ENCODE results near the gene HPD.
"Not testable (repeated sequence)": the region's sequence is repeated elsewhere in the genome, so short reads cannot be mapped to it uniquely, and the experiment has no call there.

HPD gene

DNA sequence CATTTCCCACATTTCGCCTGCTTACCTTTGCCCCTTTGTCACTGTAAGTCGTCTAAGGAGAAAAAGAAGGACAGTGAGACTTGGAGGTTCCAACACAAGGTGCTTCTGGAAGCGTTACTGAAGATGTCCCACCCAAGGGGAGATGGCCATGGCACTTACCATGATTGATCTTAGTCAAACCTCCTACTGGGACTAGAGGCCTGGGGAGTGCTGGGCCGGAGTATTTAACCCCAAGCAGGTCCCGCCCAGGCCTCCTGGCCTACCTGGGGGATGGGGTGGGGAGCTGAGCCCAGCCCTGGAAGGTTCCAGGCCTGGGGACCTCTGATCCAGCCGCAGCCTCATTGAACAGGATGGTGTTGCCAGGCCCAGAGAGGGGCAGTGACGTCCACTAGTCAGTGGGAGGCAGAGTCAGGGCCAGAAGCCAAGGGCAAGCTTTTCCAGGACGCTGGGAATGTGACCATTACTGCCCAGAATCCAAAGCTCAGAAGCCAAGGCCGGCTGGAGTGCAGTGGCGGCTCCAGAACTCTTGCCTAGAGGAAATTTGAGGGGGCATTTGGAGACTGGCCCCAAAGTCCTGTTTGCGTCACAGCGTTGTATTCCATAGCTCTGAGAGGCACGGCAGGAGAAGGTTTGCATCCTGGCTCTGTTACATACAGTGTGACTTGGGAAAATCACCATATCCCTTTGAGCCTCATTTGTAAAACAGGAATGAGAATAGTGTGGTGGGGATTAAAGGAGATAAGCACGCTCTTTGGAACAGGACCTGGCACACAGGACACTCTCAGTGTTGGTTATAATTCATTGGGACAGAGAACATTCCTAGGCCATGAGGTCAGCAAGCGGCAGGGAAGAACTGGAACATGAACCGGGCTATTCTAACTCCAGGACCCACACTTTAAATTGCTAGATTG is at the start of gene HPD:
TSS of gene HPD (minus strand) at position 198 of the 911 bp plus-strand sequence. CDS start at position 162, 36 bp downstream.
- peak; percentile 31 to 36 for DNase-seq (ENCODE audit: low read depth in 2 of 2)

DNA sequence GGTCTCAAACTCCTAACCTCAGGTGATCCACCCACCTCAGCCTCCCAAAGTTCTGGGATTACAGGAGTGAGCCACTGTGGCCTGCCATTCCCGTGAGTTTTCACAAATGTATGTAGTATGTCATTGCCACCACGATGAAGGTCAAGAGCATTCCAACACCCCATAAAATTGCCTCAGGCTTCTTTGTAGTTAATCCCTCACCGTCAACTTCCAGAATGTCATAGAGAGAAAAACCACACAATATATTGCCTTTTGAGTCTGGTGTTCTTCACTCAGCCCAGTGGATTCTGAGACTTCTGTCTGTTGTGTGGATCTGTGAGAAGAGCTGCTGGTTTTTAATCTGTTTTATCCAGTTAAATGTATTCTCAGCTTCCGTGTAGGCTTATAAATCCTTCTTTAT is 47.1 kb upstream of the HPD start:
- no peak for DNase-seq (ENCODE audit: low read depth in 2 of 2)

DNA sequence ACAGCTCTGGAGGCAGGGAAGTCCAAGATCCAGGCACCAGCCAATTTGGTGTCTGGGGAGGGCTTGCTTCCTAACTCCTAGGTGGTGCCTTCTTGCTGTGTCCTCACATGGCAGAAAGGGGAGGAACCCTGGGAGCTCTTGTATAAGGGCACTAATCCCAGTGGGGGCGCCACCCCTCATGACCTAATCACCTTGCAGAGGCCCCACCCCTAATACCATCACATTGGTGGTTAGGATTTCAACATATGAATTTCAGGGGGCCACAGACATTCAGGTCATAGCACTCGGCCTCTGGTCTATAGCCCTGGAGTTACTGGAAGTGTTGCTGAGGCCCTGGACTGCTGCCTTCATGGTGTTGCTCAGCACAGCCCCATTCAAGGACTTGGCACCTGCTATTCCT is 44.5 kb upstream of the HPD start:
- no peak for DNase-seq (ENCODE audit: low read depth in 2 of 2)

DNA sequence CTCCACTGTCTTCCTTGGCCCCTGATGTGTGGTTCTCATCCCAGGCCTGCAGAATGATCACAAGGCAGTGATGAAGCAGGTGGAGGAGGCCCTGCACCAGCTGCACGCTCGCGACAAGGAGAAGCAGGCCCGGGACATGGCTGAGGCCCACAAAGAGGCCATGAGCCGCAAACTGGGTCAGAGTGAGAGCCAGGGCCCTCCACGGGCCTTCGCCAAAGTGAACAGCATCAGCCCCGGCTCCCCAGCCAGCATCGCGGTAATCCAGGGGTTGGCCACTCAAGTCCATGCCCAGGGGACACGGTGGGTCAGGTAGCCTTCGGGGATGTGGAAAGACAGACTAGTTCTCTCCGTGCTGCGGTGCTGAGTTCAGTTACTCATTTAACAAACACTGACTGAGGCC is 40.9 kb upstream of the HPD start:
- DNase-seq (ENCODE audit: low read depth in 2 of 2): no peak

DNA sequence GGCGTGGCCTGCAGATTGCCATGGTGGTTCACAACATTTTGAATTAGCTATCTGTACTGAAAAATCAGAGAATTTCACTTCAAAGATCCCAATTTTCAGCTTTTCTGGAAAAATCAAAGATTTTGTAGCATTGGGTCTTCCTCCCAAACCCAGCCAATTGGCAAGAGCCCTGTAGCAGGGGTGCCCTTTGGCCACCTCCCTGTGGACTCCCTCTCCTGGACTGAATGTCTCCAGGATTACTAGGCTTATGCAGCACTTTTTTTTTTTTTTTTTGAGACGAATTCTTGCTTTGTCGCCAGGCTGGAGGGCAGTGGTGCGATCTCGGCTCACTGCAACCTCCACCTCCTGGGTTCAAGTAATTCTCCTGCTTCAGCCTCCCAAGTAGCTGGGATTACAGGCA is 39.6 kb upstream of the HPD start:
- no peak for DNase-seq (ENCODE audit: low read depth in 2 of 2)

DNA sequence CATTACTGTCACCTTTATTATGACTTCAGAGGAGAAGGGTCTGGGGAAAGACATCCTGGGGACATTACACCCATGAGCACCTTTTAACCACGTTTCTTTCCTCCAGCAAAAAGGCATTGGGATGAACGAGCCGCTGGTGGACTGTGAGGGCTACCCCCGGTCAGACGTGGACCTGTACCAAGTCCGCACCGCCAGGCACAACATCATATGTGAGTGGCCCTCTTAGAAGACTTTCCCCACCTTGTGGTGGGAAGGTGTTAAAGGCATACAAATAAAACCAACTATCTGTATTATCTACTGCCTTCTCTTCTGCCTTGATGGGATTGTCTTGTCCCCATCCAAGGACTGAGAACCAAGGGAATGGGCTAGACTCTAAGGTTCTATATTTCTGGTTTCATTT is 36.0 kb upstream of the HPD start:
- no peak for DNase-seq (ENCODE audit: low read depth in 2 of 2)

DNA sequence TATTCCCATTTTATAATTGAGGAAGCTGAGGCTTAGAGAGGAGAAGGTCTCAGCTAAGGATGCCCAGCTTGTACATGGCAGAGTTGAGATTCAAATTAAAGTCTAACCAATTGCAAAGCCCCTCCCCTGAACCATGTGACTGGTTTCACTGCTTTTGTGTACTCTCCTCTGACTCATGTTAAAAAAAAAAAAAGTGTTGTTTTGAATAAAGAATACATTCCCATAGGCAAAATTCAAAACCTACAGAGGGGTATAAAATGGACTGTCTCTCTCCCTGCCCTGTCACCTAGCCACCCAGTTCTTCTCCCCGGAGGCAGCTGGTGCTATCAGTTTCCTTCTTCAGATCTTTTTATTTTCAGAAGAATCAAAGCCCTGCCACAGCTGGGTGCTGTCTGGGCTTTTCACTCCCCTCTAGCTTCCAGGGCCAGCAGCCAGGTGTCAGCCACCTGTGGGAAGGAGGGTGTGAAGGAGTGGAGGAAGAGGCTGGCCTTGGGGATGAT is 35.4 kb upstream of the HPD start:
- no peak for DNase-seq (ENCODE audit: low read depth in 2 of 2)

DNA sequence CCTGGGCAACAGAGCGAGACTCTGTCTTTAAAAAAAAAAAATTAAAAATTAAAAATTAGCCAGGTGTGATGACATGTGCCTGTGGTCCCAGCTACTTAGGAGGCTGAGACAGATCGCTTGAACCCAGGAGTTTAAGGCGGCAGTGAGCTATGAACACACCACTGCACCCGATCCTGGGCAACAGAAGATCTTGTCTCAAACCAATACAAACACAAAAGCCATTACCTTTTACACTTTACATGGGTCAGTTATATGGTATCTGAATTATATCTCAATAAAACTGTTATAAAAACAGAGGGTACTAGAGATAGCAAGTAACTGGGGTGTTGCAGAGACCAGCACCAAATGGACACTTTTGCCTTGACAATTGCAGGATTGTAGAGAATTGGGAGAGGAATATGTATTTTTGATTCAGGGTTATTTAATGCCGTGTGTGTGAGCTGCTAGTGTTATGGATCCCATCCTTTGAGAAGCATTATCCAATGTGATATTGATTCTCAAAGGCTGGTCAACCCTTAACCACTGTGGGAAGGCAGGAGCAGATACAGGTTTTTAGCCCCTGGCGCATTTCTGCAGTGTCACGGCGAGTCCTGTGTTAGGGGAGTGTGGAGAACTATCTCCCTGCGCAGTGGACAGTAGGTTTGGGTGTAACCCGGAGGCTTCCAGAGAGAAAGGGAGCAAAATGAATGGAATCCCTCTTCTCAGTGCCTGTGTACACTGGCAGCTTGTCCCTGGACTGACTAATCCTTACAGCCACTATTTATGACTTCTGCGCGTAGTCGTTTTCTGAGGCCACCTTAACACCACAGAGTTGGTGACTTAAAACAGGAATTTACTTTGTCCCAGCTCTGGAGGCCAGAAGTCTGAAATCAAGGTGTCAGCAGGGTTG is 34.3 kb upstream of the HPD start:
- no peak for DNase-seq (ENCODE audit: low read depth in 2 of 2)

DNA sequence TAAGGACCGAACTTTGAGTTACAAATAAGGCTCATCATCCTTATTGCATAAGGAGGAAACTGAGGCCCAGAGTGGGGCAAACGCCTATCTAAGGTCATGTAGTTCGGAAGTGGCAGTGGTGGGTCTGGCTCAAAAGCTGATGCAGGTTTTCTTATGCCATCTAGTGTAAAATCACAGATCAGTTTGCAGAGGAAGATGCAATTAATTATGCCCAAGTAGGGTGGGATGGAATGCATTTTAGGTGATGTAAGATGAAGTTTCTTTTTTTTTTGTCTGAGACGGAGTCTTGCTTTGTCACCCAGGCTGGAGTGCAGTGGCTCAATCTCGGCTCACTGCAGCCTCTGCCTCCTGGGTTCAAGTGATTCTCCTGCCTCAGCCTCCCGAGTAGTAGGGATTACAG is 31.0 kb upstream of the HPD start:
- DNase-seq (ENCODE audit: low read depth in 2 of 2): not testable (repeated sequence)

DNA sequence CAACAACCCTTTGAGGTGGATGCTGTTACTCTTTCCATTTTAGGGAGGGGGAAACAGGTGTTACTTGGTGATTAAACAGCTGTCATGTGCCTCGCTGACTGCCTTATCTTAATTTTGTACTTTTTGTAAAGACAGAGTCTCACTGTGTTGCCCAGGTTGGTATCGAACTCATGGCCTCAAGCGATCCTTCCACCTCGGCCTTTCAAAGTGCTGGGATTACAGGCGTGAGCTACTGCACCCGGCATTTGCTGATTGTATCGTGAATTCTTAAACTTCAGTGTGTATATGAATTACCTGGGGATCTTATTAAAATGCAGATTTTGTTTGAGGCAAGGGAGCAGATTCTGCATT is 30.6 kb upstream of the HPD start:
- DNase-seq (ENCODE audit: low read depth in 2 of 2): no peak

DNA sequence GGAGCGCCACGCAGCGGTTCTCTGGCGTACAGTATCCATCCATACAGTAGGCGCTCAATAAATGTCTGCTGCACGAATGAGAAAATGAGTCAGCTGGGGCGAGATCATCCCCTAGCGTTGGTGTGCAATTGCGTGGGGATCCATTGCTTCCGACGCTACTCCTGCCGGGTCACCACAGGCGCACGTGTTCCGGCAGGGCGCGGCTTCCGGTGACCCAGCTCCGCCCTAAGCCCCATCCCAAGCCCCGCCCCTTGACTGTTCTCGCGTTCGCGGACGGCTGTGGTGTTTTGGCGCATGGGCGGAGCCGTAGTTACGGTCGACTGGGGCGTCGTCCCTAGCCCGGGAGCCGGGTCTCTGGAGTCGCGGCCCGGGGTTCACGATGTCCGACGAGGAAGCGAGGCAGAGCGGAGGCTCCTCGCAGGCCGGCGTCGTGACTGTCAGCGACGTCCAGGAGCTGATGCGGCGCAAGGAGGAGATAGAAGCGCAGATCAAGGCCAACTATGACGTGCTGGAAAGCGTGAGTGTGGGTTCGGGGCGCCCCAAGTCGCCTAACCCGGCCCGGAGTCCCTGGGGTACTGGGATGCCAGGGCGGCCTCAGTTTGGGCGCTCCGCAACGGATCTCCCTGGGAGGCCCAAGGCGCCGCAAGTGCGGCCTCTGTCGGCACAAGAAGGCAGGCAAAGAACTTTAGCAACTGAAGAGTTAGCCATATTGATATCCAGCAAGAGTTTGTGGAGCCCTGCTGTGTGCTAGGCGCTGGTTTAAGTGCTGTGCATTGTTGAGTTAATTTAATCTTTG is 30.0 kb upstream of the HPD start, which contains the start of gene PSMD9:
TSS of gene PSMD9 (plus strand) at position 313 of the 796 bp plus-strand sequence. CDS start at position 380, 67 bp downstream.
- DNase-seq (ENCODE audit: low read depth in 2 of 2): peak; percentile 93 to 94

DNA sequence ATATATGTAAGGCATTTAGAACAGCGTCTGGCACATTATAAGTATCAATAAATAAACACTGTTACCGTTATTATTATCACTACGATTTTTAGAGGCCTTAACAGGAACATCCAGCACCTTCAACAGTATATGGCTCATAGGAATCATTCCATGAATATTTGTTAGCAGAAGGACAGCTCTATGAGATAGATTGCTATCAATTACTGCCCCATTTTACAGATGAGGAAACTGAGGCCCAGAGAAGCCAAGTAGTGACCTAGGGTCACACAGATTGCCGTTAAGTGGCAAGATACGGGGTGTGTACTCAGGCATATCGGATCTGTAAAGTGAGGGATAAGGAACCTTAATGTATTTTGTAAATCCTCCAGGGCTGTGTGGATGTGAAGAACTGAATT is 29.4 kb upstream of the HPD start:
- no peak for DNase-seq (ENCODE audit: low read depth in 2 of 2)

DNA sequence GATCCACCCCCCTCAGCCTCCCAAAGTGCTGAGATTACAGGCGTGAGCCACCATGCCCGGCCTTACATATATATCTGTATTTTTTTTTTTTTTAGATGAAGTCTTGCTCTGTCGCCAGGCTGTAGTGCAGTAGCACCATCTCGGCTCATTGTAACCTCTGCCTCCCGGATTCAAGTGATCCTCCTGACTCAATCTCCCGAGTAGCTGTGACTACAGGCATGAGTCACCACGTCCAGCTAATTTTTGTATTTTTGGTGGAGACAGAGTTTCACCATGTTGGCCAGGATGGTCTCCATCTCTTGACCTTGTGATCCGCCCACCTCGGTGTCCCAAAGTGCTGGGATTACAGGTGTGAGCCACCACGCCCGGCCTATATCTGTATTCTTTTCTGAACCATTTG is 26.5 kb upstream of the HPD start:
- DNase-seq (ENCODE audit: low read depth in 2 of 2): not testable (repeated sequence)

DNA sequence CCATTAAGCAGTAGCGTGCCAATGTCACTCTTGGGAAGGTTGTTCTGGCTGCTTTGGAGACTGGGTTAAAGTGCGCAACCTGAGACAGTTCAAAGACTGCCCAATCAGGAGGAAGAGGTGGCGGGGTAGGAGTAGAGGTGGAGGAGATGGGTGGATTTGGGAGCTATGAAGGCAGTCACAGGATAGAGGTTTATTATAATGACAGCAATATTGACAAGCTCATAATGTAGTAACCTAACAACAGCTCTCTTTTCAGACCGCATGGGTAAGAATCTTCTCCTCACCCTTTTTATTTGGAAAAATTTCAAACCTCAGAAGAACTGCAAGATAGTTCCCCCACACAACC is 24.6 kb upstream of the HPD start:
- no peak for DNase-seq (ENCODE audit: low read depth in 2 of 2)

DNA sequence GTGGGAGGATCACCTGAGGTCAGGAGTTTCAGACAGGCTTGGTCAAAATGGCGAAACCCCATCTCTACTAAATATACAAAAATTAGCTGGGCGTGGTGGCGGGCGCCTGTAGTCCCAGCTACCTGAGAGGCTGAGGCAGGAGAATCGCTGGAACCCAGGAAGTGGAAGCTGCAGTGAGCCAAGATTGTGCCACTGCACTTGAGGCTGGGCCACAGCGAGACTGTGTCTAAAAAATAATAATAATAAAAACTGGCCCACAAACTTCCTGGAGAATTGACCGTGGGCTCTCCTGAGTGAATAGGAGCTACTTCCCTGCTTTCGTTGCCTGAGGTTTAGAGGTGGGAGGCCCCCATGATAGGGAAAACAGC is 17.4 kb upstream of the HPD start:
- DNase-seq (ENCODE audit: low read depth in 2 of 2): not testable (repeated sequence)

DNA sequence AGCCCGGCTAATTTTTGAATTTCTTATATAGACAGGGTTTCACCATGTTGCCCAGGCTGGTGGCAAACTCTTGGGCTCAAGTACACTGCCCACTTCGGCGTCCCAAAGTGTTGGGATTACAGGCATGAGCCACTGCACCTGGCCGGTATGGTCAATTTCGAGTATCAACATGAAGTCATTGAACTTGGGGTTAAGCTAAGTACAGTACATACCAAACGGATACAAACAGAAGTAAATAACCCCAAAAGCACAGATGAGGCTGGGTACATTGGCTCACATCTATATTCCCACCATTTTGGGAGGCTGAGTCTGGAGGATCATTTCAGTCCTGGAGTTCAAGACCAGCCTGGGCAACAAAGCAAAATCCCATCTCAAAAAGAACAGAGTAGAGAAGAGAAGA is 16.9 kb upstream of the HPD start:
- DNase-seq (ENCODE audit: low read depth in 2 of 2): no peak

DNA sequence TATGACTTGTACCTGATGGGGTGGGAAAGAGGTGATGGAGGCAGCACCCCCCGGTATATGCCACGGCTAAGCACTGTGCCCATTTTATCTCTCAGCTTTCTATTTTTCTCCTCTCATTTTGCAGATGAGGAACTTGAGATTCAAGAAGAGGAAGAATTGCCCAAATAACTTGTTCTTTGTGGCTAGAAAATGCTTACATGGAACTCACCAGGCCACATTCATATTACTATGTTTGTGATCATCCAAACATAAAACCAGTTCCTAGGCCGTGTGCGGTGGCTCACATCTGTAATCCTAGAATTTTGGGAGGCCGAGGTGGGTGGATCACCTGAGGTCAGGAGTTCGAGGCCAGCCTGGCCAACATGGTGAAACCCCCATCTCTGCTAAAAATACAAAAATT is 15.4 kb upstream of the HPD start:
- DNase-seq (ENCODE audit: low read depth in 2 of 2): no peak

DNA sequence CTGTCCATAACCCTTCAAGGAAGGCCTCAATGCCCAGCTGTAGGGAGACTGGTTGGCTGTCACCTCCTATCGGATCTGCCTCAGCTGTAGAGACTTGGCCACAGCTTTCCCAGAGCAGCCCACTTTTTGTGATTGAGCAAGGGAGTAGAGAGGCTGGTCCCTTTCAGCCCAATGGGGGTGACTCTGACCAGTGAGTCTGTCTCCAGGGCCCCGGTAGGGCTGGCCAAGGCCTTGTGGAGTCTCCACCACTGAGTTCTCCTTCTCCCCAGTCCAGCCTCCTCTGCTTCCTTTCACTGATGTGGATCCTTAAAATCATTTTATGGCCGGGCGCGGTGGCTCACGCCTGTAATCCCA is 14.5 kb upstream of the HPD start:
- no peak for DNase-seq (ENCODE audit: low read depth in 2 of 2)

DNA sequence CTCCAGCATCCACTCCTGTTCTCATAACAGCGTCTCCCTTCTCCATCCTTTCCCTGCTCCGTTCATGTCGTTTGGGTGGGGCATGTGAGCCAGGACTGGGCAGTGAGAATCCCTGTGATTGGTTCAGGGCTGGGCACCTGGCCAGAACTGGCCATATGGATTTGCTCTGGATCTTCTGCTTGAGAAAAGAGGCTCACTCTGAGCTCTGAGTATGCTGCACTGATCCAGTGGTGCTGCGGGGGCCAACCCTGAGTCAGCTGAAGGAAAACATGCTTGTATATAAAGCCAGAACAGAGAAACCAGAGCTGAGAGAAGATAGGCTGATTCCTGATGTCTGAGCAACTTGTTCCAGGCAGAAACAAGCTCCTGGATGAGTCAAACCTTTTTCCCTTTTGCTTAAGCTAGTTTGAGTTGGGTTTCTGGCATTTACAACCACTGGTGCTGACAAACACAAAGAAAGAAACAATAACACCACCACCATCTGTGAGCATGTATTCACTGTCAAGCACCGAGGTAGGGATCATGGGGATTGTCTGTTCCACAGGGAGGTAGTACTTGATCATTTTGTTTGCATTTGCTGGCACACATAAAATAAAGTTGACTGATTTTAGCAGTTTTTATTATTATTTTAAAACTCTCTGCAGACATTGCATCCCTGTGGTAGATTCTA is 14.0 kb upstream of the HPD start:
- peak; percentile 83 to 84 for DNase-seq (ENCODE audit: low read depth in 2 of 2)

DNA sequence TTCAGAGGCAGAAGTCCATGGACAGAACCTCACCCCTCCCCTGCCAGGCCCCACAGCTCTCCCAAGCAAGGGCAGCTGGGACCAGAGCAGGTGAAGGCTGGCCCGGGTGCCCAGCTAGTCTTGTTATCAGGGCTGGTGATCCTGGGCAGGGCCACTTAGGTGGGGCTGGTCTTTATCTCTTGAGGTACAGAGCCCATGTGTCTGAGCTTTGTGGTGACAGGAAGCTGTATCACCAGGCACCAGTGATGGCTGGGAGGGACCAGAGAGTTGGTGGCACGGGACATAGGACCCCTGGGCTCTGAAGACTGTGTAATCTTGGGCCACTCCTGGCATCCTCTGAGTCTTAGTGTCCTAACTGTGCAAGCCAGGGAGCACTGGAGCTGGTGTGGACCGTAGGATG is 12.8 kb upstream of the HPD start:
- no peak for DNase-seq (ENCODE audit: low read depth in 2 of 2)

DNA sequence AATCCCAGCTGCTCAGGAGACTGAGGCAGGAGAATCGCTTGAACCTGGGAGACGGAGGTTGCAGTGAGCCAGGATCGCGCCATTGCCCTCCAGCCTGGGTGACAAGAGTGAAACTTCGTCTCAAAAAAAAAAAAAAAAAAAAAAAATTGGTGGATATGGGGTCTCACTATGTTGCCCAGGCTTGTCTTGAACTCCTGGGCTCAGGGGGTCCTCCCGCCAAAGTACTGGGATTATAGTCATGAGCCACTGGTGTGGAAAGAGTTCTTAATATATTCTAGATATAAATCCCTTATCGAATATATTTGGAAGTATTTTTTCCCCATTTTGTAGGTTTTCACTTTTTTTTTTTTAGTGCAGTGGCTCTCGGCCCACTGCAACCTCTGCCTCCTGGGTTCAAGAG is 10.6 kb upstream of the HPD start:
- DNase-seq (ENCODE audit: low read depth in 2 of 2): not testable (repeated sequence)
